A549 (cell line): ENCODE results near the gene CMIP. TPM values are rescaled to one million over a fixed set of nuclear protein-coding genes. Genes with fewer than 3 reads are reported as not detected.

Experiments used
- ATAC-seq, 2 experiments: fragments of 200-7000 bp in 1 of 2; fragments of >200 bp in 1 of 2; cut with Nextera tagmentation in 1 of 2; cut with Tn5 transposase in 1 of 2; 3 replicates each; pipeline versions ENCODE4 v1.8.0 to v1.9.1; 2018 to 2020; ENCODE audit warnings: mild to moderate bottlenecking in 1 of 2, moderate library complexity in 1 of 2
- CTCF ChIA-PET: fragments of 300-600 bp; sonication (Branson Sonifier 250); formaldehyde crosslinking; extraction: SDS; loops from one replicate; lab custom pipeline; 2021; ENCODE audit warnings: antibody characterized with exemption, inconsistent platforms; lab: Yijun Ruan, JAX
- POLR2A ChIA-PET: fragments of 350-600 bp; formaldehyde crosslinking; extraction: SDS; loops from one replicate; lab custom pipeline; 2021; ENCODE audit warnings: antibody characterized with exemption, inconsistent platforms; lab: Yijun Ruan, JAX
- DNase-seq, 2 experiments: peaks; one replicate each; pipeline versions ENCODE4 v3.0.0 to v3.0.0-alpha.2; 2011 to 2016; ENCODE audit warnings: low read depth in 1 of 2, low spot score in 1 of 2
- FAIRE-seq: peaks from 2 replicates; lab custom pipeline; 2011; peaks lifted over from hg19 to GRCh38; lab: Jason Lieb, UNC
- H3K27ac ChIP-seq, 2 experiments: fragments of >200 bp; sonication (Bioruptor Twin); formaldehyde crosslinking; 3 replicates each; pipeline ENCODE4 v1.5.1; 2016 to 2017
- H3K4me1 ChIP-seq: fragments of >200 bp; sonication (Bioruptor Twin); formaldehyde crosslinking; 3 replicates; pipeline ENCODE4 v1.6.1; 2016
- H3K4me2 ChIP-seq: fragments of >200 bp; sonication (Bioruptor Twin); formaldehyde crosslinking; 3 replicates; pipeline ENCODE4 v1.6.1; 2016
- H3K4me3 ChIP-seq: fragments of >200 bp; sonication (Bioruptor Twin); formaldehyde crosslinking; 3 replicates; pipeline ENCODE4 v1.5.1; 2016
- H3K9me3 ChIP-seq: fragments of >200 bp; sonication (Bioruptor Twin); formaldehyde crosslinking; 3 replicates; pipeline ENCODE4 v1.6.1; 2016
- CEBPB ChIP-seq, 2 experiments: fragments of >200 bp in 1 of 2; sonication (Bioruptor Twin) in 1 of 2; formaldehyde crosslinking in 1 of 2; IDR thresholded peaks; 2 replicates each; pipeline ENCODE4 v1.6.1; 2012 to 2016
- CTCF ChIP-seq: fragments of >200 bp; sonication (Bioruptor Twin); formaldehyde crosslinking; IDR thresholded peaks from 3 replicates; pipeline ENCODE4 v1.5.1; 2016
- EHF ChIP-seq: fragments of 250-450 bp; sonication (Bioruptor Pico); IDR thresholded peaks from 2 replicates; pipeline ENCODE4 v1.5.0; 2020; ENCODE audit warnings: mild to moderate bottlenecking
- FOSB ChIP-seq: fragments of 250-450 bp; sonication (Bioruptor Pico); IDR thresholded peaks from 2 replicates; pipeline ENCODE4 v1.5.0; 2020; ENCODE audit warnings: mild to moderate bottlenecking, moderate library complexity
- FOSL2 ChIP-seq, 2 experiments: fragments of 450-650 bp in 1 of 2; fragments of >200 bp in 1 of 2; sonication (Bioruptor Twin) in 1 of 2; formaldehyde crosslinking; IDR thresholded peaks; 2 replicates each; pipeline versions ENCODE4 v1.5.0 to v1.6.1; 2016 to 2020; ENCODE audit warnings: mild to moderate bottlenecking in 1 of 2, moderate library complexity in 1 of 2
- KDM5A ChIP-seq: fragments of 200-600 bp; sonication (generic); IDR thresholded peaks from 2 replicates; pipeline ENCODE4 v1.6.1; 2016; ENCODE audit warnings: antibody characterized with exemption, mild to moderate bottlenecking
- MAFK ChIP-seq: fragments of 450-650 bp; IDR thresholded peaks from 2 replicates; pipeline ENCODE4 v1.6.1; 2014; ENCODE audit not compliant: partially characterized antibody
- MAX ChIP-seq: IDR thresholded peaks from 2 replicates; pipeline ENCODE4 v1.6.1; 2012
- POLR2A ChIP-seq: IDR thresholded peaks from 2 replicates; pipeline ENCODE4 v1.6.1; 2012; ENCODE audit warnings: mild to moderate bottlenecking, low read length
- POLR2AphosphoS2 ChIP-seq: conservative IDR thresholded peaks from 2 replicates; pipeline ENCODE4 v1.6.1; 2012; ENCODE audit warnings: low read length, improper control_type of control experiment, inconsistent platforms
- RARB ChIP-seq: fragments of 250-450 bp; sonication (Bioruptor Pico); IDR thresholded peaks from 2 replicates; pipeline ENCODE4 v1.8.0; 2021; ENCODE audit warnings: mild to moderate bottlenecking, moderate library complexity
- SMC3 ChIP-seq: fragments of >200 bp; sonication (Bioruptor Twin); formaldehyde crosslinking; IDR thresholded peaks from 3 replicates; pipeline ENCODE4 v1.6.1; 2018; ENCODE audit warnings: inconsistent platforms
- TP53 ChIP-seq: fragments of 250-450 bp; sonication (Bioruptor Pico); IDR thresholded peaks from 2 replicates; pipeline ENCODE4 v1.5.0; 2021; ENCODE audit warnings: mild to moderate bottlenecking, moderate library complexity
- ZFP36 ChIP-seq: fragments of 450-650 bp; IDR thresholded peaks from 2 replicates; pipeline ENCODE4 v1.6.1; 2014; ENCODE audit warnings: borderline replicate concordance; ENCODE audit not compliant: partially characterized antibody
- ZNF302 ChIP-seq: fragments of 250-450 bp; sonication (Bioruptor Pico); IDR thresholded peaks from 2 replicates; pipeline ENCODE4 v1.9.0; 2021; ENCODE audit warnings: inconsistent platforms, mild to moderate bottlenecking, moderate library complexity
- WGBS: methylation state at CpG from one replicate; pipeline ENCODE4 v1.1.6; 2017; ENCODE audit errors: missing lambda C conversion rate; 5-methylcytosine and 5-hydroxymethylcytosine counted together
- polyA plus RNA-seq, 4 experiments: library from polyadenylated mRNA; depleted of rRNA in 3 of 4; stranded (reverse); fragments of >200 nt; fragmentation: RNase III in 1 of 4; extraction: RNeasy Plus Mini Kit Qiagen cat#74134 plus additional on column Dnase treatment in 1 of 4; gene quantifications; 2 replicates in 3 of 4; 3 replicates in 1 of 4; pipeline ENCODE4 v1.2.3, GENCODE V29; 2011 to 2017
- TF ChIP-seq, protein P1 (sequence below): fragments of 450-650 bp; IDR thresholded peaks from 2 replicates; pipeline ENCODE4 v1.6.1; 2014; ENCODE audit warnings: antibody characterized with exemption

Gene CMIP
- polyA plus RNA-seq, 2 of the 4 experiments (the other 2 are of a cell fraction) = 21.6 to 125 TPM

GRCh38 chr16:81698310-81698641, 253.7 kb downstream of the CMIP start (continued):
- TF ChIP-seq ZFP36 (no peak), KDM5A (no peak), EHF (no peak)

DNA sequence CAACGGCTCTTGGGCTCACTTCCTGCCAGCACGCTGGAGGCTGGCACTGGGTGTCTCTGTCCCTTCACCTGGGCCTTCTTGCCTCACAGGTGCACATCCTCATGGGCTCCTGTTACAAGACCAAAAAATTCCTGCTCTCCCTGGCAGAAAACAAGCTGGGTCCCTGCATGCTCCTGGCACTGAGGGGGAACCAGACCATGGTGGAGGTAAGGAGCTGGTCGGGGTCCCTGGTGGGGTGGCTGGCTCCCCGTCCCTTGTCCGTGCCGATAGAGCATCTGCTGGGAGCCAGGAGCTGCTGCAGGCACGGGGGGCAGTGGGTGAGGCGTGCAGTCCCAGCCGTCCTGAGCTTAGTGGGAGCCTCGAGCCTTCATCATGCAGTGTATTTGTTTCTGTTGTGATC, 255.0 kb downstream of the CMIP start:
- peak overlapping the region in 1 of 2 experiments; percentile 94; a peak in 2 of 6 replicates for H3K27ac ChIP-seq
- H3K4me3 ChIP-seq = no peak overlapping the region
- ATAC-seq (no peak), FAIRE-seq (no peak), DNase-seq (no peak)
- POLR2A ChIA-PET = no interaction called here
- CTCF ChIA-PET = interaction anchor here (0.6 kb wide), 1 partner anchor 24 kb away, joined by 3 read pairs; no protein-coding TSS in a partner anchor
- 91% methylated on average over 10 of the region's 10 CpGs for WGBS
- TF ChIP-seq POLR2AphosphoS2 (no peak), ZFP36 (no peak), CTCF (no peak)
- no peaks in the 10 kb centered on the region for H3K9me3 ChIP-seq
- H3K4me2 ChIP-seq = no peak overlapping the region
- H3K4me1 ChIP-seq = peaks cover 51% of the 10 kb centered on the region

GRCh38 chr16:81700071-81700779, 255.6 kb downstream of the CMIP start:
- no peak for ATAC-seq
- Histone ChIP-seq H3K4me1 (peaks cover 52% of the 10 kb centered on the region), H3K9me3 (no peaks in the 10 kb centered on the region), H3K4me2 (no peak overlapping the region), H3K27ac (peak overlapping the region; percentile 15 to 94; a peak in 4 of 6 replicates), H3K4me3 (no peak overlapping the region)
- 80% methylated on average over 20 of the region's 20 CpGs for WGBS
- CTCF ChIA-PET = interaction anchor here (0.9 kb wide), 1 partner anchor 296 kb away, joined by 3 read pairs; no protein-coding TSS in a partner anchor
- FAIRE-seq = no peak
- TF ChIP-seq, protein P1, sequence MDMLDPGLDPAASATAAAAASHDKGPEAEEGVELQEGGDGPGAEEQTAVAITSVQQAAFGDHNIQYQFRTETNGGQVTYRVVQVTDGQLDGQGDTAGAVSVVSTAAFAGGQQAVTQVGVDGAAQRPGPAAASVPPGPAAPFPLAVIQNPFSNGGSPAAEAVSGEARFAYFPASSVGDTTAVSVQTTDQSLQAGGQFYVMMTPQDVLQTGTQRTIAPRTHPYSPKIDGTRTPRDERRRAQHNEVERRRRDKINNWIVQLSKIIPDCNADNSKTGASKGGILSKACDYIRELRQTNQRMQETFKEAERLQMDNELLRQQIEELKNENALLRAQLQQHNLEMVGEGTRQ = no peak
- no peak for TF ChIP-seq FOSL2 (IDR thresholded peaks at IDR 0.05)
- TF ChIP-seq FOSL2 (CRISPR knock-in tag; IDR thresholded peaks at IDR 0.05) = 0 out of 2 replicates have a peak, but pooled peaks have one; percentile 8
- DNase-seq = no peak
- POLR2A ChIA-PET = no interaction called here

DNA sequence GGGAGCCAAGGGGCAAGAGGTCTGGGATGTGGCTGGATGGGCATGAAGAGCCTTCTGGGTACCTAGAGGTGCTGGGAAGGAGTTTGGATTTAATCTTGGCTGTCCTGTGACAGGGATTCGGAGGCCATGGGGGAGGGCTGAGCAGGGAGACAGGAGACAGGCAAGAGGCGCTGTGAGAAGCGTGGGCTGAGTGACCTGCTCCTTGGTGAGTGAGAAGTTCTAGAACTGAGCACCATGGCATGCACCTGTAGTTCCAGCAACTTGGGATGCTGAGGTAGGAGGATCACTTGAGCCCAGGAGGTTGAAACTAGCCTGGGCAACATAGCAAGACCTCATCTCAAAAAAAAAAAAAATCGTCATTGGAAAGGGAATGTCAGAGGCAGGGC, 256.2 kb downstream of the CMIP start:
- Histone ChIP-seq H3K4me1 (peaks cover 53% of the 10 kb centered on the region), H3K27ac (peak overlapping the region; percentile 15 to 94; a peak in 4 of 6 replicates), H3K4me2 (no peak overlapping the region), H3K4me3 (no peak overlapping the region), H3K9me3 (no peaks in the 10 kb centered on the region)
- POLR2A ChIA-PET = no interaction called here
- 85% methylated on average over 4 of the region's 4 CpGs for WGBS
- DNase-seq (no peak), ATAC-seq (no peak), FAIRE-seq (no peak)
- CTCF ChIA-PET = interaction anchor here (0.9 kb wide), 1 partner anchor 296 kb away, joined by 3 read pairs; no protein-coding TSS in a partner anchor
- no peak for TF ChIP-seq FOSB (CRISPR knock-in tag)
- no peak for TF ChIP-seq RARB (CRISPR knock-in tag)
- TF ChIP-seq CEBPB (IDR thresholded peaks at IDR 0.05) = no peak
- no peak for TF ChIP-seq TP53
- TF ChIP-seq MAFK = no peak
- TF ChIP-seq FOSL2 (IDR thresholded peaks at IDR 0.05) = no peak
- TF ChIP-seq FOSL2 (CRISPR knock-in tag; IDR thresholded peaks at IDR 0.05) = no peak
- TF ChIP-seq ZNF302 = no peak
- TF ChIP-seq MAX = no peak
- TF ChIP-seq SMC3 = no peak
- TF ChIP-seq POLR2A = no peak
- TF ChIP-seq, protein P1 = no peak
